Measurements from ENCODE around the gene NEDD8. TPM values are rescaled to one million over a fixed set of nuclear protein-coding genes. Genes with fewer than 3 reads are reported as not detected.

The NEDD8 gene
- total RNA-seq, 4 donors from 2014 or later: 141 to 178 (median 162) TPM

- in situ Hi-C loops (cut with MboI; ENCODE audit: low sequenced_read_pairs in 4 of 4): no loop called here
- no peaks in the 10 kb centered on the region for H3K27me3 ChIP-seq
- H3K36me3 ChIP-seq: peaks cover 0 to 28% of the 10 kb centered on the region in 2 donors
- H3K9me3 ChIP-seq: no peaks in the 10 kb centered on the region
- intact Hi-C loops (cut with DNase I; ENCODE audit: low total_unique reads): no loop called here
- H3K27ac ChIP-seq: no peak within 1 kb of the TSS
- DNase-seq: no peak
- ATAC-seq: no peak
- H3K4me1 ChIP-seq: no peaks in the 10 kb centered on the region
- TF ChIP-seq POLR2A (IDR thresholded peaks at IDR 0.05) (no peak), CTCF (IDR thresholded peaks at IDR 0.05 in 4 of 5, conservative IDR thresholded peaks at IDR 0.05 in 1 of 5) (no peak)
- no peak within 1 kb of the TSS for H3K4me3 ChIP-seq
Measured at GRCh38 chr14:24262821-24263733, 30.9 kb upstream of the NEDD8 start, which contains the start of gene TGM1. Gene TGM1 (minus strand): TSS chr14:24263177. CDS start chr14:24262352, 825 bp downstream.

- TF ChIP-seq POLR2A (IDR thresholded peaks at IDR 0.05): no peak
- TF ChIP-seq CTCF (IDR thresholded peaks at IDR 0.05 in 4 of 5, conservative IDR thresholded peaks at IDR 0.05 in 1 of 5): no peak
- DNase-seq: no peak
- in situ Hi-C loops (cut with MboI; ENCODE audit: low sequenced_read_pairs in 4 of 4): no loop called here
Measured at GRCh38 chr14:24261969-24262327, 29.8 kb upstream of the NEDD8 start.

GRCh38 chr14:24261256-24261968 is 29.2 kb upstream of the NEDD8 start:
- no peak overlapping the region for H3K4me3 ChIP-seq

More at GRCh38 chr14:24261969-24262327, 29.8 kb upstream of the NEDD8 start:
- no peak for ATAC-seq
- Histone ChIP-seq H3K36me3 (peaks cover 0 to 17% of the 10 kb centered on the region in 2 donors), H3K4me1 (no peaks in the 10 kb centered on the region), H3K4me3 (no peak overlapping the region), H3K27ac (no peak overlapping the region), H3K27me3 (no peaks in the 10 kb centered on the region), H3K9me3 (no peaks in the 10 kb centered on the region)
- intact Hi-C loops (cut with DNase I; ENCODE audit: low total_unique reads): no loop called here

GRCh38 chr14:24260780-24261157 is 28.6 kb upstream of the NEDD8 start:
- in situ Hi-C loops (cut with MboI; ENCODE audit: low sequenced_read_pairs in 4 of 4): no loop called here
- TF ChIP-seq POLR2A (IDR thresholded peaks at IDR 0.05) (no peak), CTCF (IDR thresholded peaks at IDR 0.05 in 4 of 5, conservative IDR thresholded peaks at IDR 0.05 in 1 of 5) (no peak)
- Histone ChIP-seq H3K36me3 (peaks cover 0 to 7% of the 10 kb centered on the region in 2 donors), H3K4me1 (no peaks in the 10 kb centered on the region), H3K27ac (no peak overlapping the region), H3K9me3 (no peaks in the 10 kb centered on the region), H3K27me3 (no peaks in the 10 kb centered on the region), H3K4me3 (no peak overlapping the region)
- ATAC-seq: no peak
- intact Hi-C loops (cut with DNase I; ENCODE audit: low total_unique reads): no loop called here
- DNase-seq: no peak

More at GRCh38 chr14:24261256-24261968, 29.2 kb upstream of the NEDD8 start:
- ATAC-seq: no peak
- Histone ChIP-seq H3K36me3 (peaks cover 0 to 11% of the 10 kb centered on the region in 2 donors), H3K9me3 (no peaks in the 10 kb centered on the region), H3K27ac (no peak overlapping the region), H3K27me3 (no peaks in the 10 kb centered on the region), H3K4me1 (no peaks in the 10 kb centered on the region)
- in situ Hi-C loops (cut with MboI; ENCODE audit: low sequenced_read_pairs in 4 of 4) (no loop called here), intact Hi-C loops (cut with DNase I; ENCODE audit: low total_unique reads) (no loop called here)
- TF ChIP-seq POLR2A (IDR thresholded peaks at IDR 0.05): no peak
- no peak for TF ChIP-seq CTCF (IDR thresholded peaks at IDR 0.05 in 4 of 5, conservative IDR thresholded peaks at IDR 0.05 in 1 of 5)
- no peak for DNase-seq

All from gastrocnemius medialis (tissue), 4 donors.